K562 (cell line): ENCODE results near the gene ERAP2.

Experiments used
- MXI1 ChIP-seq: IDR thresholded peaks from 2 replicates; pipeline ENCODE4 v1.6.1; 2011; ENCODE audit warnings: low read depth, mild to moderate bottlenecking, improper control_type of control experiment, low read length
- TAF1 ChIP-seq: IDR thresholded peaks from 2 replicates; pipeline ENCODE4 v1.6.1; 2011; ENCODE audit warnings: mild to moderate bottlenecking, low read length, moderate library complexity; ENCODE audit not compliant: insufficient read depth, control insufficient read depth, severe bottlenecking; ENCODE audit errors: extremely low read depth
- TF ChIP-seq, protein P1 (sequence below): conservative IDR thresholded peaks from 2 replicates; pipeline ENCODE4 v1.6.1; 2011; ENCODE audit warnings: low read depth, mild to moderate bottlenecking, low read length; ENCODE audit not compliant: control insufficient read depth

- TF ChIP-seq MXI1, result no peak
- TF ChIP-seq TAF1, result no peak
- TF ChIP-seq, protein P1, sequence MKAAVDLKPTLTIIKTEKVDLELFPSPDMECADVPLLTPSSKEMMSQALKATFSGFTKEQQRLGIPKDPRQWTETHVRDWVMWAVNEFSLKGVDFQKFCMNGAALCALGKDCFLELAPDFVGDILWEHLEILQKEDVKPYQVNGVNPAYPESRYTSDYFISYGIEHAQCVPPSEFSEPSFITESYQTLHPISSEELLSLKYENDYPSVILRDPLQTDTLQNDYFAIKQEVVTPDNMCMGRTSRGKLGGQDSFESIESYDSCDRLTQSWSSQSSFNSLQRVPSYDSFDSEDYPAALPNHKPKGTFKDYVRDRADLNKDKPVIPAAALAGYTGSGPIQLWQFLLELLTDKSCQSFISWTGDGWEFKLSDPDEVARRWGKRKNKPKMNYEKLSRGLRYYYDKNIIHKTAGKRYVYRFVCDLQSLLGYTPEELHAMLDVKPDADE, result no peak
Measured at GRCh38 chr5:96940586-96940985, 64.3 kb downstream of the ERAP2 start.
